GM12864 (cell line): Measurements from ENCODE around the gene SYNE3.

ENCODE experiments used
- DNase-seq: peaks from one replicate; pipeline ENCODE4 v3.0.0-alpha.2; 2011; ENCODE audit warnings: low read depth
- H3K4me3 ChIP-seq: 2 replicates; pipeline ENCODE4 v1.5.1; 2011; ENCODE audit warnings: mild to moderate bottlenecking, low read depth, low read length, control low read depth
- CTCF ChIP-seq: IDR thresholded peaks from 2 replicates; pipeline ENCODE4 v1.5.1; 2011; ENCODE audit warnings: low read depth, mild to moderate bottlenecking, moderate library complexity, low read length, control low read depth, inconsistent platforms; ENCODE audit errors: missing control alignments

Gene SYNE3

GRCh38 chr14:95547626-95548327, 31.3 kb upstream of the SYNE3 start:
- no peak for TF ChIP-seq CTCF
- no peak for DNase-seq
- H3K4me3 ChIP-seq: no peak overlapping the region

- TF ChIP-seq CTCF: no peak
- no peak for DNase-seq
- H3K4me3 ChIP-seq: no peak overlapping the region
These were observed 30.8 kb upstream of the SYNE3 start for GRCh38 chr14:95547272-95547625.

- TF ChIP-seq CTCF: no peak
- DNase-seq: no peak
- H3K4me3 ChIP-seq: no peak overlapping the region
These were observed 29.2 kb upstream of the SYNE3 start for GRCh38 chr14:95545515-95546168.

- DNase-seq: no peak
- TF ChIP-seq CTCF: no peak
- H3K4me3 ChIP-seq: no peak overlapping the region
These were observed 28.1 kb upstream of the SYNE3 start for GRCh38 chr14:95544588-95544987.

- no peak for TF ChIP-seq CTCF
- no peak overlapping the region for H3K4me3 ChIP-seq
- DNase-seq: no peak
These were observed 26.6 kb upstream of the SYNE3 start for GRCh38 chr14:95543021-95543420.

- no peak overlapping the region for H3K4me3 ChIP-seq
- TF ChIP-seq CTCF: no peak
- DNase-seq: no peak
These were observed 25.8 kb upstream of the SYNE3 start for GRCh38 chr14:95541932-95542930.
